ENCODE data around the gene DTNA.

DNA sequence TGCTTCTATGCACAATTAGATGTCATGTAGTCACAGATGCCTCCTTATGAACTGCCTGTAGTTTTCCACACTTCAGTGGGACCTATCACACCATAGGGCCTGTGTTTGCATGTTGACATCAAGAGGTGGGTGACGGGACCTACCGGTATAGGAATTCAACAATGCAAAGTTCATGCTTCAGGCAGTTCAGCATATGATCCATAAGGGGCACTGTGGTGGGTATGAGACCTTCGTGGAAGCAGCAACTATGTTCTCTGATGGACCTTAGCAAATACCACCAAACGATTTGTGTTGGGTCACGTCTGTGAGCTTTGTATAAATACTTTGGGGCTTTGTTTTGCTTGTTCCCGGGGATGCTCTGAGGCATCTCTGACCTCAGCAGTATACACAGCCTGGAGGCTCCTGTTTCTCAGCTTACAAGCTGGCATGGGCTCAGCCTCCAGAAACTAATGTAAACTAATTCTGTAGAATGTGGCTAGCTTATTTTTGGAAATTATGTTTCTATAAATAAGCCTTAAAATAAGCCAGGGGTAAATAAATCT is 111.6 kb downstream of the DTNA start:
- TF ChIP-seq, protein P1, sequence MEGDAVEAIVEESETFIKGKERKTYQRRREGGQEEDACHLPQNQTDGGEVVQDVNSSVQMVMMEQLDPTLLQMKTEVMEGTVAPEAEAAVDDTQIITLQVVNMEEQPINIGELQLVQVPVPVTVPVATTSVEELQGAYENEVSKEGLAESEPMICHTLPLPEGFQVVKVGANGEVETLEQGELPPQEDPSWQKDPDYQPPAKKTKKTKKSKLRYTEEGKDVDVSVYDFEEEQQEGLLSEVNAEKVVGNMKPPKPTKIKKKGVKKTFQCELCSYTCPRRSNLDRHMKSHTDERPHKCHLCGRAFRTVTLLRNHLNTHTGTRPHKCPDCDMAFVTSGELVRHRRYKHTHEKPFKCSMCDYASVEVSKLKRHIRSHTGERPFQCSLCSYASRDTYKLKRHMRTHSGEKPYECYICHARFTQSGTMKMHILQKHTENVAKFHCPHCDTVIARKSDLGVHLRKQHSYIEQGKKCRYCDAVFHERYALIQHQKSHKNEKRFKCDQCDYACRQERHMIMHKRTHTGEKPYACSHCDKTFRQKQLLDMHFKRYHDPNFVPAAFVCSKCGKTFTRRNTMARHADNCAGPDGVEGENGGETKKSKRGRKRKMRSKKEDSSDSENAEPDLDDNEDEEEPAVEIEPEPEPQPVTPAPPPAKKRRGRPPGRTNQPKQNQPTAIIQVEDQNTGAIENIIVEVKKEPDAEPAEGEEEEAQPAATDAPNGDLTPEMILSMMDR (IDR thresholded peaks at IDR 0.05) = no peak
- no peak for TF ChIP-seq POLR2AphosphoS5 (IDR thresholded peaks at IDR 0.05)

All from prostate gland (tissue), 2 donors.